HCT116 (cell line): Measurements from ENCODE around the gene BOD1. TPM values are rescaled to one million over a fixed set of nuclear protein-coding genes. Genes with fewer than 3 reads are reported as not detected.

Experiments used
- ATAC-seq: fragments of 200-7000 bp; cut with Tn5 transposase; 2 replicates; pipeline ENCODE4 v1.9.1; 2020; ENCODE audit warnings: mild to moderate bottlenecking, moderate library complexity
- BruUV-seq: library from RNA; stranded (reverse); fragments of 400-500 nt; replicated peaks from 2 replicates; lab custom pipeline; 2021; lab: Mats Ljungman, UMichigan
- CTCF ChIA-PET: fragments of 300-600 bp; sonication (Branson Sonifier 250); formaldehyde crosslinking; loops from one replicate; lab custom pipeline; 2021; ENCODE audit warnings: antibody characterized with exemption; lab: Charles Lee
- POLR2A ChIA-PET: fragments of 300-600, 350-600 bp; sonication (Branson Sonifier 250); formaldehyde crosslinking; loops from one replicate; lab custom pipeline; 2021; ENCODE audit warnings: antibody characterized with exemption; lab: Charles Lee
- RAD21 ChIA-PET, 2 experiments: fragments of 300-600 bp; sonication (Branson Sonifier 250); formaldehyde crosslinking; loops; one replicate each; lab custom pipeline; 2023; ENCODE audit warnings: low total read pairs in 2 of 2; ENCODE audit not compliant: uncharacterized antibody in 2 of 2, unreplicated experiment in 2 of 2, low non-redundant PET in 1 of 2; lab: Charles Lee
- DNase-seq: peaks from one replicate; pipeline ENCODE4 v3.0.0-alpha.2; 2010; ENCODE audit warnings: low read depth, low spot score
- H2AFZ ChIP-seq: fragments of 200-600 bp; shearing (Covaris generic), sonication (generic); 2 replicates; pipeline ENCODE4 v1.6.1; 2017; ENCODE audit warnings: low read depth, mixed run types, mixed read lengths, antibody characterized with exemption, low read length; ENCODE audit not compliant: poor library complexity, severe bottlenecking
- H3K27ac ChIP-seq: 2 replicates; pipeline ENCODE4 v1.5.1; 2012; ENCODE audit warnings: low read depth, low read length
- H3K27me3 ChIP-seq: fragments of 200-600 bp; sonication (generic); 2 replicates; pipeline ENCODE4 v1.6.1; 2016; ENCODE audit warnings: mixed run types, low read length, mixed read lengths; ENCODE audit not compliant: insufficient read depth
- H3K36me3 ChIP-seq, 2 experiments: fragments of 200-500 bp in 1 of 2; fragments of 200-600 bp in 1 of 2; sonication (Bioruptor generic) in 1 of 2; sonication (generic) in 1 of 2; 2 replicates each; pipeline versions ENCODE4 v1.5.1 to v1.6.1; 2014 to 2016; ENCODE audit warnings: low read length in 2 of 2, inconsistent platforms in 1 of 2, mixed read lengths in 1 of 2, mixed run types in 1 of 2; ENCODE audit not compliant: insufficient read depth in 2 of 2, control insufficient read depth in 1 of 2
- H3K4me1 ChIP-seq, 2 experiments: fragments of 200-600 bp in 1 of 2; sonication (generic) in 1 of 2; 2 replicates each; pipeline versions ENCODE4 v1.5.1 to v1.6.1; 2012 to 2017; ENCODE audit warnings: low read length in 2 of 2, inconsistent platforms in 1 of 2, mild to moderate bottlenecking in 1 of 2, mixed read lengths in 1 of 2, mixed run types in 1 of 2, moderate library complexity in 1 of 2; ENCODE audit not compliant: insufficient read depth in 2 of 2, control insufficient read depth in 1 of 2
- H3K4me2 ChIP-seq: fragments of 200-600 bp; sonication (generic); 2 replicates; pipeline ENCODE4 v1.6.1; 2017; ENCODE audit warnings: mixed run types, low read length, mixed read lengths
- H3K4me3 ChIP-seq, 2 experiments: fragments of 200-600 bp in 1 of 2; sonication (generic) in 1 of 2; replicated peaks in 1 of 2; 2 replicates each; pipeline ENCODE4 v1.5.1; 2011 to 2016; ENCODE audit warnings: low read length in 2 of 2, control low read depth in 1 of 2, low read depth in 1 of 2, mild to moderate bottlenecking in 1 of 2, mixed read lengths in 1 of 2, mixed run types in 1 of 2
- H3K79me2 ChIP-seq: fragments of 200-600 bp; sonication (generic); 2 replicates; pipeline ENCODE4 v1.6.1; 2017; ENCODE audit warnings: mild to moderate bottlenecking, mixed run types, low read length, moderate library complexity, mixed read lengths; ENCODE audit not compliant: insufficient read depth
- H3K9ac ChIP-seq: fragments of 200-600 bp; sonication (generic); 2 replicates; pipeline ENCODE4 v1.6.1; 2016; ENCODE audit warnings: low read length, mixed read lengths
- H3K9me2 ChIP-seq: fragments of 200-600 bp; sonication (generic), shearing (Covaris generic); 2 replicates; pipeline ENCODE4 v1.6.1; 2017; ENCODE audit warnings: mixed run types, mild to moderate bottlenecking, moderate library complexity; ENCODE audit not compliant: insufficient read depth
- H3K9me3 ChIP-seq, 2 experiments: fragments of 200-500 bp in 1 of 2; fragments of 200-600 bp in 1 of 2; sonication (Bioruptor generic) in 1 of 2; sonication (generic) in 1 of 2; 2 replicates each; pipeline ENCODE4 v1.6.1; 2014 to 2017; ENCODE audit warnings: low read length in 2 of 2, mixed read lengths in 2 of 2, inconsistent platforms in 1 of 2, low read depth in 1 of 2, mild to moderate bottlenecking in 1 of 2, mixed run types in 1 of 2, moderate library complexity in 1 of 2; ENCODE audit not compliant: control insufficient read depth in 1 of 2, insufficient read depth in 1 of 2
- H4K20me1 ChIP-seq: fragments of 200-600 bp; sonication (generic), shearing (Covaris generic); 2 replicates; pipeline ENCODE4 v1.6.1; 2017; ENCODE audit warnings: mixed run types, mild to moderate bottlenecking, moderate library complexity; ENCODE audit not compliant: insufficient read depth
- EZH2 ChIP-seq: fragments of 200-600 bp; sonication (generic); IDR thresholded peaks from 2 replicates; pipeline ENCODE4 v1.6.1; 2017; ENCODE audit warnings: antibody characterized with exemption, mixed run types
- EZH2phosphoT487 ChIP-seq: fragments of 200-600 bp; IDR thresholded peaks from 2 replicates; pipeline ENCODE4 v1.6.1; 2018; ENCODE audit warnings: antibody characterized with exemption, borderline replicate concordance
- MAX ChIP-seq: IDR thresholded peaks from 2 replicates; pipeline ENCODE4 v1.6.1; 2012
- POLR2A ChIP-seq: IDR thresholded peaks from 2 replicates; pipeline ENCODE4 v1.7.0; 2011; ENCODE audit warnings: borderline replicate concordance; ENCODE audit not compliant: insufficient read depth, insufficient read length; ENCODE audit errors: extremely low read depth
- YY1 ChIP-seq: IDR thresholded peaks from 2 replicates; pipeline ENCODE4 v1.6.1; 2011; ENCODE audit warnings: low read length, low read depth, moderate library complexity, mild to moderate bottlenecking; ENCODE audit not compliant: insufficient replicate concordance; ENCODE audit errors: extremely low read depth
- ZNF274 ChIP-seq: fragments of 200-500 bp; sonication (Bioruptor generic); IDR thresholded peaks from 2 replicates; pipeline ENCODE4 v1.6.1; 2014; ENCODE audit warnings: mild to moderate bottlenecking, low read depth, low read length, inconsistent platforms
- intact Hi-C: fragments of 100-400 bp; cut with micrococcal nuclease; formaldehyde crosslinking; loops from 2 replicates; pipeline ENCODE4 v1.10.0; 2022
- total RNA-seq: library from RNA; stranded (reverse); gene quantifications from one replicate; pipeline ENCODE4 v1.2.1, GENCODE V29; 2021; ENCODE audit not compliant: unreplicated experiment

The BOD1 gene
- total RNA-seq, 1 experiment from 2014 or later: 60.2 TPM

- Histone ChIP-seq H3K9me2 (no peaks in the 10 kb centered on the region), H3K9me3 (peaks cover 0 to 6% of the 10 kb centered on the region in 2 experiments; a peak in 2 of 4 replicates), H3K27ac (no peak overlapping the region), H2AFZ (no peak overlapping the region), H3K79me2 (no peaks in the 10 kb centered on the region), H4K20me1 (no peaks in the 10 kb centered on the region), H3K4me1 (no peaks in the 10 kb centered on the region), H3K27me3 (no peaks in the 10 kb centered on the region), H3K4me3 (no peak overlapping the region), H3K4me2 (no peak overlapping the region), H3K36me3 (no peaks in the 10 kb centered on the region), H3K9ac (no peak overlapping the region)
- no peak for TF ChIP-seq ZNF274
- no peak for TF ChIP-seq EZH2
- TF ChIP-seq YY1: no peak
- BruUV-seq: no TSS peak
- ChIA-PET CTCF (no interaction called here), POLR2A (no interaction called here), RAD21 (no interaction called here)
- DNase-seq (no peak), ATAC-seq (no peak)
- intact Hi-C loops: no loop called here
Measured at GRCh38 chr5:173598686-173599085, 17.8 kb downstream of the BOD1 start.

- TF ChIP-seq MAX (no peak), POLR2A (no peak), EZH2phosphoT487 (no peak)
- ATAC-seq (no peak), DNase-seq (no peak)
- ChIA-PET CTCF (no interaction called here), POLR2A (no interaction called here), RAD21 (no interaction called here)
- intact Hi-C loops: no loop called here
- no peaks in the 10 kb centered on the region for H4K20me1 ChIP-seq
- no peaks in the 10 kb centered on the region for H3K36me3 ChIP-seq
- H3K4me3 ChIP-seq: no peak overlapping the region
- no peaks in the 10 kb centered on the region for H3K9me2 ChIP-seq
- H3K4me1 ChIP-seq: no peaks in the 10 kb centered on the region
- no peak overlapping the region for H3K9ac ChIP-seq
- no TSS peak for BruUV-seq
- no peak overlapping the region for H2AFZ ChIP-seq
- peaks cover 11 to 19% of the 10 kb centered on the region in 2 experiments; a peak in 2 of 4 replicates for H3K9me3 ChIP-seq
- H3K4me2 ChIP-seq: no peak overlapping the region
- no peak overlapping the region for H3K27ac ChIP-seq
- no peaks in the 10 kb centered on the region for H3K79me2 ChIP-seq
- H3K27me3 ChIP-seq: no peaks in the 10 kb centered on the region
Measured at GRCh38 chr5:173597304-173597703, 19.1 kb downstream of the BOD1 start.
